Astrocyte (in vitro differentiated cells and primary cell): ENCODE measurements around the gene ASMTL.

Experiments used
- EZH2 ChIP-seq: IDR thresholded peaks from 2 replicates; pipeline ENCODE4 v1.6.1; 2012; ENCODE audit warnings: mild to moderate bottlenecking, low read length, inconsistent platforms; ENCODE audit not compliant: insufficient read depth
- TF ChIP-seq, protein P1 (sequence below): IDR thresholded peaks from 2 replicates; pipeline ENCODE4 v1.5.1; 2011; ENCODE audit warnings: low read depth, mild to moderate bottlenecking, inconsistent platforms, low read length, moderate library complexity; ENCODE audit not compliant: insufficient read depth

DNA sequence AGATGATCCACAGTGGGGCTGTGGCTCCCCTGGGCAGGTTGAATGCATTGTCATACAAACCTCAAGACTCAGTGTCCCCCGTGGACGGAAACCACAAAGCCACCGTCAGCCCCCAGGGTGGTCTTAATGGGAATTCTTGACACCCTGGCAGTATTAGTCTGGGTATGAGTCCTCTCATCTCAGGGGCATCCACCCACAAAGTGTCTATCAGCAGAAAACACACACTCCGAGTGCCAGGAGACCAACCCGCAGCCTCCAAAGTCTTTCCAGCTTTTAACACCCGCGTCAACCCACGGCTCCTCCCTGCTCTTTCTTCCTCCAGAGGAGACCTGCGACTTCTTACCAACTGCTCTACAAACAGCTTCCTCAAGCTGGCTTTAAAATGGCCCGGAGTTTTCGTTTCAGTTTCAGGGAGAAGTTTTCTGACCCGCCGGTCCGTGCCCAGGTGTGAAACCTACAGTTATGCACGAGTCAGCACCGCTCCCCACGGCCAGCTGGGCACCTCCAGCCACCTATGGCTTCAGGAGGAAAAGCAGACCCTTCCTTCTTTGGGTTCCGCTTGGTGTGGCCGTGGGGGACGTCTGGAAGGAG, 14.4 kb upstream of the ASMTL start:
- TF ChIP-seq, protein P1, sequence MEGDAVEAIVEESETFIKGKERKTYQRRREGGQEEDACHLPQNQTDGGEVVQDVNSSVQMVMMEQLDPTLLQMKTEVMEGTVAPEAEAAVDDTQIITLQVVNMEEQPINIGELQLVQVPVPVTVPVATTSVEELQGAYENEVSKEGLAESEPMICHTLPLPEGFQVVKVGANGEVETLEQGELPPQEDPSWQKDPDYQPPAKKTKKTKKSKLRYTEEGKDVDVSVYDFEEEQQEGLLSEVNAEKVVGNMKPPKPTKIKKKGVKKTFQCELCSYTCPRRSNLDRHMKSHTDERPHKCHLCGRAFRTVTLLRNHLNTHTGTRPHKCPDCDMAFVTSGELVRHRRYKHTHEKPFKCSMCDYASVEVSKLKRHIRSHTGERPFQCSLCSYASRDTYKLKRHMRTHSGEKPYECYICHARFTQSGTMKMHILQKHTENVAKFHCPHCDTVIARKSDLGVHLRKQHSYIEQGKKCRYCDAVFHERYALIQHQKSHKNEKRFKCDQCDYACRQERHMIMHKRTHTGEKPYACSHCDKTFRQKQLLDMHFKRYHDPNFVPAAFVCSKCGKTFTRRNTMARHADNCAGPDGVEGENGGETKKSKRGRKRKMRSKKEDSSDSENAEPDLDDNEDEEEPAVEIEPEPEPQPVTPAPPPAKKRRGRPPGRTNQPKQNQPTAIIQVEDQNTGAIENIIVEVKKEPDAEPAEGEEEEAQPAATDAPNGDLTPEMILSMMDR: no peak
- no peak for TF ChIP-seq EZH2
